Astrocyte of the cerebellum (primary cell): ENCODE data around the gene PLEKHG3.

Source experiments
- DNase-seq: peaks from one replicate; pipeline ENCODE4 v3.0.0-alpha.2; 2011; ENCODE audit warnings: low read depth
- H3K4me3 ChIP-seq: 2 replicates; pipeline ENCODE4 v1.5.1; 2011; ENCODE audit warnings: mild to moderate bottlenecking, low read depth, low read length, moderate library complexity
- CTCF ChIP-seq: IDR thresholded peaks from 2 replicates; pipeline ENCODE4 v1.5.1; 2012; ENCODE audit warnings: low read length, low read depth, moderate library complexity, mild to moderate bottlenecking; ENCODE audit errors: missing control alignments
- in situ Hi-C: cut with HindIII; loops from 2 replicates; pipeline ENCODE4 v1.10.0; 2017; ENCODE audit warnings: low sequenced_read_pairs

Gene PLEKHG3

GRCh38 chr14:64732066-64732465 is 27.8 kb downstream of the PLEKHG3 start:
- DNase-seq = no peak
- in situ Hi-C loops = no loop called here
- no peak for TF ChIP-seq CTCF
- no peak overlapping the region for H3K4me3 ChIP-seq

GRCh38 chr14:64732536-64733120 is 28.4 kb downstream of the PLEKHG3 start:
- no peak for DNase-seq
- no peak overlapping the region for H3K4me3 ChIP-seq
- TF ChIP-seq CTCF = no peak
- in situ Hi-C loops = no loop called here

DNA sequence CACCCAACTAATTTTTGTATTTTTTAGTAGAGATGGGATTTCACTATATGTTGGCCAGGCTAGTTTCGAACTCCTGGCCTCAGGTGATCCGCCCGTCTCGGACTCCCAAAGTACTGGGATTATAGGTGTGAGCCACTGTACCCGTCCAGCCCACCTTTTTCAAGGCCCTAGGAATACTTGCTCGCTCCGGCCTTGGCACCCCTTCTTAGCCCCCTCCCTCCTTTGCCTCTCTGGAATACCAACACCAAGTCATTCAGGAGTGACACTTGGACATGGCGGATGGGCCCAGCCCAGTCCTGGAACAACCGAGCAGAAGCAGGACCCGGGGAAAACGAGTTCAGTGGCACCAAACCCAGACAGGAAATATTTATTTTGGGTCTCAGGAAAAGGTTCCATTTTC is 29.1 kb downstream of the PLEKHG3 start:
- no peak overlapping the region for H3K4me3 ChIP-seq
- no peak for TF ChIP-seq CTCF
- DNase-seq = no peak
- in situ Hi-C loops = no loop called here

GRCh38 chr14:64733899-64734298 is 29.7 kb downstream of the PLEKHG3 start:
- in situ Hi-C loops = no loop called here
- no peak for DNase-seq

DNA sequence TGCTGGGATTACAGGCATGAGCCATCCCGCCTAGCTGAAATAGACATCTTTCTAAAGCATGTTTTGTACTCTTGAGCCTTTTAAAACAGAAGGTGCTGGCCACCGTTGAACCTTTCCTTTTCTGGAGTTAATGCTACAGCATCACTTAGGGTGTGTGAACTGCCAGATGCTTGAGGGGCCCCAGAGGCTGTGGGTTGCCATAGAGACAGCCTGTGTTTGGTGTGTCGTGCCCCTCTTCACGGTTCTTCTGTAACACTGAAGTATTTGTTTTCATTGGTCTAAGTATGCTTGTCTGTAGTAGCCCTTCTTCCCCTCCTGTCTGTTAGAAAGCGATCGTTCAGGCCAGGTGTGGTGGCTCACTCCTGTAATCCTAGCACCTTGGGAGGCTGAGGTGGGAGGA is 30.8 kb downstream of the PLEKHG3 start:
- no peak for DNase-seq
- H3K4me3 ChIP-seq = no peak overlapping the region
- TF ChIP-seq CTCF = no peak
- in situ Hi-C loops = no loop called here

More at GRCh38 chr14:64733899-64734298, 29.7 kb downstream of the PLEKHG3 start:
- no peak overlapping the region for H3K4me3 ChIP-seq
- no peak for TF ChIP-seq CTCF

- no peak overlapping the region for H3K4me3 ChIP-seq
- TF ChIP-seq CTCF = no peak
- in situ Hi-C loops = no loop called here
- no peak for DNase-seq
These were observed 32.3 kb downstream of the PLEKHG3 start for GRCh38 chr14:64736271-64737169.
